GM18951 (cell line): ENCODE results near the gene PIK3AP1.
"Not testable (repeated sequence)": the region's sequence is repeated elsewhere in the genome, so short reads cannot be mapped to it uniquely, and the experiment has no call there.

Source experiments
- POLR2A ChIP-seq: IDR thresholded peaks from 4 replicates; pipeline ENCODE4 v1.6.1; 2011; ENCODE audit warnings: mild to moderate bottlenecking; ENCODE audit not compliant: insufficient read length, insufficient read depth; ENCODE audit errors: extremely low read depth
- in situ Hi-C: fragments of 300-500 bp; cut with MboI; formaldehyde crosslinking; loops from one replicate; pipeline ENCODE4 v1.12.0; 2022; ENCODE audit warnings: low sequenced_read_pairs, mixed read lengths, inconsistent platforms; ENCODE audit not compliant: unreplicated experiment

Gene PIK3AP1

DNA sequence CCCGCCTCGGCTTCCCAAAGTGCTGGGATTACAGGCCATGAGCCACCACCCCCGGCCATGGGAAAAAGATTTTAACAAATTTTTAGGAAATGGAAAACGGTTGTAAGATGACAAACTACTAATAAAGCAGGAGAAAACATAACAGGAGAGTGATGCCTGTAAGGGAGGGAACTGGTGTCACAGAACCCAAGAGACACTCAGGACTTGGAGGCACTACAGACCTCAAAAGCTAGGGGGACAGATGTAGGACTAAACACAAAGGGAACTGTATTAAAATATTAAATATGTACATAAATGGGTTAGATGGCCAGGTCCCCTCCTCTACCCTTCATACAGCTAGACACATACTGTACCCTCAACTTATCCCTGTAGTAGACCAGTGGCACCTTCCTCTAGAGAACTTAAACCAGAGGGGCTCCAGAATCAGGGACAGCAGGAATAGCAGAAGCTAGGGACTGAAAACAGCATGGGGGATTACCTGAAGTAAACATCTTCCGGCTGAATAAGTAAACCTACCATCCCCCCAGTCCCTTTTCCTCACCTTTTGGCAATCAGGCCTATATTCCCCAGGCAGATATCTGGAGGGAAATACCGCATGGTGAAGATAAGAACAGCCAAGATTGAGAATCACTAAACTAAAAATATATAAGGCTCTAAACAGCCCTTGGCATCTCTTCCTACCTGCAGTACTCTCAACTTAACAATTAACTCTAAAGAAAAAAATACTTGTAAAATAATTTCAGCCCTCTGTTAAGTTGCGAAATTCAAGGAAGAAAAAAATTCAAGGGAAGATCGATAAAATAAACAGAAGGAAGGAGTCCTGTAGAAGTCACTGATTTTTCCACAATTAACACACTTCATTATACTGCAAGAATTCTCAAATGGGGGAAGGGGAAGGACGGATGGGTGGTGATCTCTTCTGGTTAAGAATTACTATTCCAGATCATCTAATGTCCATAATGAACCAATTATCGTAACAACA, 149.0 kb downstream of the PIK3AP1 start:
- TF ChIP-seq POLR2A, result no peak
- in situ Hi-C loops, result no loop called here

GRCh38 chr10:96570511-96570910, 149.8 kb downstream of the PIK3AP1 start:
- in situ Hi-C loops, result no loop called here
- no peak for TF ChIP-seq POLR2A

DNA sequence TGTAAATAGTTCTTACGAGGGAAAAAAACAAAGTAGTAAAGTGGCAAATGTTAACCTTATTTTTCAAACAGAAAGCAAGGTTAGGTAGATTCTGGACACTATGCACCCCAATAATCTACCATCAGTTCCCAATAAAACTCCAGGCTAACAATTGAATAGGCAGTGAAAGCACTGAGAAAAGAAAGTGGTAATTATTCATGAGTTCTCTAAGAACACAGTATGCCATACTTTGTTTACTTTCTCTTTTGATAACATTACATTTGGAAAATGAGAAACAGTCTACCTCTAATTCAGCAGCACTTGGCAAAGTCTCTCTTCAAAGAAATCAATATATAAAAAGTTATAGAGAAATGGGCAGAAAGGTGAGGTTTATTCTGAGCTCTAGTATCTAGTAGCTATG, 151.9 kb downstream of the PIK3AP1 start:
- in situ Hi-C loops, result no loop called here
- no peak for TF ChIP-seq POLR2A

DNA sequence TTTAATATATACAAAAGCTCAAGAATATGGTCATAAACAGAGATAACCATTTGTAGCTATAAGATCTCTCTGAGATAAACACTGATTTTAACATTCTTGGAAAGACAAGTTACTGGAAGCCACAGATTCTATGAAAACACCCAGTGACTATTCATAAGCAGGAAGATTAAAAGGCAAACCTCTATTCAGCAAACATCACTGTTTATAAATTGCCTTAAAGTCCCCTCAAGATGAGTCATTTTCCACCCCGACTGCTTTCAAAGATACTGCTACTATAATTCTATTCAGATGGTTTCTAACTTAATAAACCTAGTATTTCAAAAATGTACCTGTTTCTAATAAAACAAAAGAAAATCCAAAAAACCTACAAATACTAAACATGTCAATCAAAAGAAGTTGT, 154.5 kb downstream of the PIK3AP1 start:
- in situ Hi-C loops, result no loop called here
- TF ChIP-seq POLR2A, result no peak

- TF ChIP-seq POLR2A, result no peak
- in situ Hi-C loops, result no loop called here
Observed at GRCh38 chr10:96560966-96561887, 159.1 kb downstream of the PIK3AP1 start.

DNA sequence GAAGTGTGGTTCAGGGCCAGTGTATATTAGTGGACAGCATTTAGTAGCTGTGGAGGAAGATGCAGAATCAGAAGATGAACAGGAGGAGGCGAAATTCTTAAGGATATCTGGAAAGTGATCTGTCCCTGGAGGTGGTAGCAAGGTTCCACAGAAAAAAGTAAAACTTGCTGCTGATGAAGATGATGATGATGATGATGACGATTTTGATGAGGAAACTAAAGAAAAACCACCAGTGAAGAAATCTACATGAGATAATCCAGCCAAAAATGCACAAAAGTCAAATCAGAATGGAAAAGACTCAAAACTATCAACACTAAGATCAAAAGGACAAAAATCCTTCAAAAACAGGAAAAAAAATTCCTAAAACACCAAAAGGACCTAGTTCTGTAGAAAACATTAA, 159.8 kb downstream of the PIK3AP1 start:
- in situ Hi-C loops, result no loop called here
- TF ChIP-seq POLR2A, result no peak

DNA sequence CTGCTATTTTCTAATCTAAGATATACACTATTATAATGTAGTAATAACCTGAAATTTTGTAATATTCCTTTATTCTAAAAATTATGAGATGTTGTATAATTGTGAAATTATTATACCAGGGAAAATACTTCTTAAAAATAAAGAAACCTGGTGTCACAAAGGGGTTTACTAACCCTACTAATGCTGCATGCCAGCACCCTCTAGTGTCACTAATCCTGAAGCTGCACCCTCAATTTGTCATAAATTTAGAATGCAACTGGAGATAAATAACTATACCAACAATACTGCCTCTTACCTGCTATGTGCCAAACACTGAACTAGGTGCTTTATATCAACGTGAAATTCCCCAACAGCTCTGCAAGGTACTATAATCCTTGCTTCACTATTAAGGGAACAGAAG, 164.3 kb downstream of the PIK3AP1 start:
- in situ Hi-C loops, result no loop called here
- TF ChIP-seq POLR2A, result no peak

DNA sequence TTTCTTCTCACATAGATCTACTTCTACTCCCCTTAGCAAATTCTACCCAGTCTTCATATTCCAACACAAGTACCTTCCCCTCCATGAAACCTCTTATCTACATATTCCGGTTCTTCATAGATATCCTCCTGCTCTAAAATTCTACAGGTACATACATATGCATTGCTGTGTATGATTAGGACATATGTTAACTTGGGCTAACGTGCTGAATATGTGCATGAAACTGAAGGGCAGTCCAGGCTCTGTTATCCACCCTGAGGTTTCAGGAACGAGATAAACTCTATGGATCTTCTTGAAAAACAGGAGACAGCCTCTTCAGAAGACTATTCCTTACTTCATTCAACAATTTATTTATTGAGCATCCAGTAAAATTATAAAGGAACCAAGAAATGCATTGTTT, 165.0 kb downstream of the PIK3AP1 start:
- in situ Hi-C loops, result no loop called here
- no peak for TF ChIP-seq POLR2A

DNA sequence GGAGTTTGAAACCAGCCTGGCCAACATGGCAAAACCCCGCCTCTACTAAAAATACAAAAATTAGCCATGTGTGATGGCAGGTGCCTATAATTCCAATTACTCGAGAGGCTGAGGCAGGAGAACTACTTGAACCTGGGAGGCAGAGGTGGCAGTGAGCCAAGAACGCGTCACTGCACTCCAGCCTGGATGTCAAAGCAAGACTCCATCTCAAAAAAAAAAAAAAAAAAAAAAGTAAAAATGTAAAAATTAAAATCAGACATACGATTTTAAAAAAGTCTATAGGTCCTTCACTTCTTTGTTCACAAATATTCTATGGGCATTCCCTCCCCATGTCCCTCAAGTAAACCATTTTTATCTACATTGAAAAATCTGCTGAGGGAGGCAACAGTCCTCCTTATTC, 171.7 kb downstream of the PIK3AP1 start:
- TF ChIP-seq POLR2A, result no peak
- in situ Hi-C loops, result no loop called here

- in situ Hi-C loops, result not testable (repeated sequence)
Observed at GRCh38 chr10:96545558-96545957, 174.8 kb downstream of the PIK3AP1 start.
